Caco-2 (cell line): ENCODE results near the gene DDX5. TPM values are rescaled to one million over a fixed set of nuclear protein-coding genes. Genes with fewer than 3 reads are reported as not detected.
"Not testable (repeated sequence)": the region's sequence is repeated elsewhere in the genome, so short reads cannot be mapped to it uniquely, and the experiment has no call there.

ENCODE experiments used
- BruUV-seq: library from RNA; stranded (reverse); fragments of 400-500 nt; replicated peaks from 2 replicates; lab custom pipeline; 2021; lab: Mats Ljungman, UMichigan
- CTCF ChIA-PET: fragments of 300-600 bp; sonication (Branson Sonifier 250); formaldehyde crosslinking; loops from one replicate; lab custom pipeline; 2022; ENCODE audit warnings: antibody characterized with exemption; lab: Charles Lee
- POLR2A ChIA-PET: fragments of 300-600 bp; sonication (Branson Sonifier 250); formaldehyde crosslinking; loops from one replicate; lab custom pipeline; 2022; ENCODE audit warnings: antibody characterized with exemption; lab: Charles Lee
- DNase-seq, 2 experiments: peaks; one replicate each; pipeline versions ENCODE4 v3.0.0 to v3.0.0-alpha.2; 2020 to 2022
- H3K27me3 ChIP-seq: replicated peaks from 2 replicates; pipeline ENCODE4 v1.6.0; 2011; ENCODE audit warnings: low read length; ENCODE audit not compliant: control insufficient read depth, insufficient read depth
- H3K36me3 ChIP-seq: 2 replicates; pipeline ENCODE4 v1.5.1; 2011; ENCODE audit warnings: low read length; ENCODE audit not compliant: control insufficient read depth, insufficient read depth
- H3K4me1 ChIP-seq: fragments of 250-450 bp; sonication (Bioruptor Pico); 2 replicates; pipeline ENCODE4 v1.5.1; 2020; ENCODE audit warnings: mild to moderate bottlenecking
- H3K4me3 ChIP-seq: 2 replicates; pipeline ENCODE4 v1.5.1; 2011; ENCODE audit warnings: low read depth, mild to moderate bottlenecking, control low read depth, low read length
- H3K9me3 ChIP-seq: fragments of 250-450 bp; sonication (Bioruptor Pico); 2 replicates; pipeline ENCODE4 v1.5.1; 2020; ENCODE audit warnings: mild to moderate bottlenecking, moderate library complexity
- H3K27ac Mint-ChIP-seq: one replicate; pipeline ENCODE4 v1.8.0; 2022; ENCODE audit warnings: mixed read lengths; ENCODE audit not compliant: unreplicated experiment
- H3K27me3 Mint-ChIP-seq: one replicate; pipeline ENCODE4 v1.8.0; 2022; ENCODE audit warnings: mixed read lengths; ENCODE audit not compliant: insufficient read depth, unreplicated experiment
- H3K36me3 Mint-ChIP-seq: one replicate; pipeline ENCODE4 v1.8.0; 2022; ENCODE audit warnings: mild to moderate bottlenecking, mixed read lengths; ENCODE audit not compliant: insufficient read depth, unreplicated experiment
- H3K4me1 Mint-ChIP-seq: one replicate; pipeline ENCODE4 v1.8.0; 2022; ENCODE audit warnings: low read depth, mixed read lengths; ENCODE audit not compliant: unreplicated experiment
- H3K4me3 Mint-ChIP-seq: one replicate; pipeline ENCODE4 v1.8.0; 2022; ENCODE audit warnings: mild to moderate bottlenecking, moderate library complexity, mixed read lengths; ENCODE audit not compliant: unreplicated experiment
- H3K9me3 Mint-ChIP-seq: one replicate; pipeline ENCODE4 v1.8.0; 2022; ENCODE audit warnings: mixed read lengths; ENCODE audit not compliant: unreplicated experiment
- intact Hi-C: fragments of 100-400 bp; cut with micrococcal nuclease; formaldehyde crosslinking; loops from one replicate; pipeline ENCODE4 v1.10.0; 2022; ENCODE audit not compliant: unreplicated experiment
- total RNA-seq: library from RNA; stranded (reverse); gene quantifications from 2 replicates; pipeline ENCODE4 v1.2.3, GENCODE V29; 2022
- TF ChIP-seq, protein P1 (sequence below), 2 experiments: fragments of 200-600 bp in 1 of 2; IDR thresholded peaks; 1 replicate in 1 of 2; 2 replicates in 1 of 2; pipeline versions ENCODE4 v1.5.1 to v1.8.0; 2011 to 2022; ENCODE audit warnings: antibody characterized with exemption in 1 of 2, control low read depth in 1 of 2, inconsistent platforms in 1 of 2, low read depth in 1 of 2, low read length in 1 of 2, mild to moderate bottlenecking in 1 of 2, moderate library complexity in 1 of 2; ENCODE audit not compliant: insufficient read depth in 1 of 2, severe bottlenecking in 1 of 2, unreplicated experiment in 1 of 2

The DDX5 gene
- total RNA-seq, 1 experiment from 2014 or later = 648 TPM

DNA sequence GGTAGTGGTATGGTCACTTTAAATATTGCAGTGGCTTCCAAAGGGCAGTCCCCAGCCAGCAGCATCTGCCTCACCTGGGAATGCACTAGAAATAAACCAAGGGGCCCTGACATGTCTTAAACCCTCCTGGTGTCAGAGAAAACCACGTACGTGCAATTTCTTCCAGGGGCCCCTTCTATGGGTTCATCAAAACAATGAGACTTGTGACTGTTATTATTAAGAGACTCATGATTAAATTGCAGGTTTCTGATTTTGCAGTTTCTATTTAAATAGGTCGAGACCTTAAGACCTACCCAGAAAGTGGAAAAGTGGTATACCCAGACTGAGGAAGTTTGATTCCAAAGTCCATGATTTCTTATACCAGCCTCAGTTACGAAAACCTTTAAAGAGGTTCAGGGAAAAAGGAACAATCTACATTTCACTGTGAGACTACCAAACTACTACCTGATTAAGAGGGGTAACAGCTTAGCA is 8.5 kb downstream of the DDX5 start:
- H3K4me3 ChIP-seq = peak overlapping the region; percentile 55
- peak overlapping the region; percentile 92 for H3K27ac Mint-ChIP-seq
- H3K4me3 Mint-ChIP-seq = peak overlapping the region; percentile 96
- no peak for DNase-seq
- no peaks in the 10 kb centered on the region for H3K27me3 ChIP-seq
- no TSS peak for BruUV-seq
- POLR2A ChIA-PET = interaction anchor here (0.6 to 3.0 kb wide), 3 partner anchors 8 to 215 kb away, joined by 3 to 79 read pairs (median 3); partner anchors contain the start of genes CEP95 and DDX5
- H3K9me3 Mint-ChIP-seq = no peaks in the 10 kb centered on the region
- peaks cover 90% of the 10 kb centered on the region for H3K36me3 Mint-ChIP-seq
- CTCF ChIA-PET = interaction anchor here (0.6 to 1.7 kb wide), 4 partner anchors 9 to 98 kb away, joined by 3 to 10 read pairs (median 6); partner anchors contain the start of genes CEP95 and DDX5
- no peaks in the 10 kb centered on the region for H3K9me3 ChIP-seq
- H3K36me3 ChIP-seq = peaks cover 7% of the 10 kb centered on the region
- TF ChIP-seq, protein P1, sequence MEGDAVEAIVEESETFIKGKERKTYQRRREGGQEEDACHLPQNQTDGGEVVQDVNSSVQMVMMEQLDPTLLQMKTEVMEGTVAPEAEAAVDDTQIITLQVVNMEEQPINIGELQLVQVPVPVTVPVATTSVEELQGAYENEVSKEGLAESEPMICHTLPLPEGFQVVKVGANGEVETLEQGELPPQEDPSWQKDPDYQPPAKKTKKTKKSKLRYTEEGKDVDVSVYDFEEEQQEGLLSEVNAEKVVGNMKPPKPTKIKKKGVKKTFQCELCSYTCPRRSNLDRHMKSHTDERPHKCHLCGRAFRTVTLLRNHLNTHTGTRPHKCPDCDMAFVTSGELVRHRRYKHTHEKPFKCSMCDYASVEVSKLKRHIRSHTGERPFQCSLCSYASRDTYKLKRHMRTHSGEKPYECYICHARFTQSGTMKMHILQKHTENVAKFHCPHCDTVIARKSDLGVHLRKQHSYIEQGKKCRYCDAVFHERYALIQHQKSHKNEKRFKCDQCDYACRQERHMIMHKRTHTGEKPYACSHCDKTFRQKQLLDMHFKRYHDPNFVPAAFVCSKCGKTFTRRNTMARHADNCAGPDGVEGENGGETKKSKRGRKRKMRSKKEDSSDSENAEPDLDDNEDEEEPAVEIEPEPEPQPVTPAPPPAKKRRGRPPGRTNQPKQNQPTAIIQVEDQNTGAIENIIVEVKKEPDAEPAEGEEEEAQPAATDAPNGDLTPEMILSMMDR (IDR thresholded peaks at IDR 0.05; ENCODE audit: insufficient read depth in 1 of 2, low read depth in 1 of 2, low read length in 1 of 2, severe bottlenecking in 1 of 2, unreplicated experiment in 1 of 2) = peak in 1 of 2 experiments; percentile 8
- H3K4me1 Mint-ChIP-seq = peaks cover 58% of the 10 kb centered on the region
- H3K4me1 ChIP-seq = peaks cover 26% of the 10 kb centered on the region
- no peaks in the 10 kb centered on the region for H3K27me3 Mint-ChIP-seq
- intact Hi-C loops = loop anchor here (1.0 to 5.0 kb wide), 4 partner anchors 9 to 190 kb away; partner anchors contain the start of genes CEP95 and DDX5

DNA sequence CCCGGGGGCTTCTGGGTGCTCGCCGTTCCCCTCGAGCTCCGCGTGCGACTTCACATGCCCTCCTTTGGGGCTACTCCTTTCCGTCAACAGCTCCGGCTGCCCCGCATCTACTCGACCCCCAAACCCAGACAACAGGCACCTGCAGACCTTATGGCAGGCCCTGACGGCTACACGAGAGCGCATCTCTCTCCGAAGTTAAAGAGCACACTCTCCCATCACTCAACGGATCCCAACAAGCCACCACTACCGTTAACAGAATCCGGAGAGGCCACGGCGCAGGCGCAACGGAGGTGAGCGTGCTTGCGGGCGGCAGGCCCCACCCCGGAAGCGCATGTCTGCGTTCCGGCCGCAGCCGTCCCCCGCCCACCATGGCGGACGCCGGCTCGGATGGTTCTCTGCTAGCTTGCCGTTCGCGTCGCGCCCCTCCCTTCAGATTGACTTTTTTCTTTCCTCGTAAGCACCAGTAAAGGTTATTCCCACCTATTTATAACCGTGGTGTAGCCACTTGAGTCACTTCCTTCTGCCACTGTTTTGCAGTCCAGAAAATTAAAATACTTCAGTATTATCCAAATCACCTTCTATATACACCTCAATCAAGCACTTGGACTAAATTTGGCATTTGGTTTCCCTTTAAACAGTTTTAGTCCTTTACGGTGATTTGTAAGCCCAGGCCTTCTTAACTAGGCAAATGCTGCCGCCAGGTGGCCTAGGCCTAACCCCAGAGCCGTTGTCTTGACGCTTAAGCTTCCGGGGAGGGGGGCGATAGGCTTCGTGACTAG is 9.1 kb downstream of the DDX5 start, which contains the start of gene POLG2:
TSS of gene POLG2 (minus strand) at position 269 of the 779 bp plus-strand sequence. CDS start at position 183, 86 bp downstream.
- H3K36me3 Mint-ChIP-seq = peaks cover 90% of the 10 kb centered on the region
- peak; percentile 94 to 96 for DNase-seq
- peak within 1 kb of the TSS; percentile 96 for H3K4me3 Mint-ChIP-seq
- intact Hi-C loops = loop anchor here (1.0 to 5.0 kb wide), 4 partner anchors 9 to 190 kb away; partner anchors contain the start of genes CEP95 and DDX5
- peaks cover 7% of the 10 kb centered on the region for H3K36me3 ChIP-seq
- H3K4me3 ChIP-seq = peak within 1 kb of the TSS; percentile 55
- H3K9me3 Mint-ChIP-seq = no peaks in the 10 kb centered on the region
- H3K4me1 Mint-ChIP-seq = peaks cover 51% of the 10 kb centered on the region
- BruUV-seq = TSS peak; percentile 99
- H3K27ac Mint-ChIP-seq = peak within 1 kb of the TSS; percentile 92
- no peaks in the 10 kb centered on the region for H3K9me3 ChIP-seq
- CTCF ChIA-PET = interaction anchor here (0.6 to 1.7 kb wide), 5 partner anchors 9 to 152 kb away, joined by 3 to 10 read pairs (median 3); partner anchors contain the start of genes CEP95 and DDX5
- TF ChIP-seq, protein P1 (IDR thresholded peaks at IDR 0.05; ENCODE audit: insufficient read depth in 1 of 2, low read depth in 1 of 2, low read length in 1 of 2, severe bottlenecking in 1 of 2, unreplicated experiment in 1 of 2) = peak; percentile 70 to 71
- H3K27me3 ChIP-seq = no peaks in the 10 kb centered on the region
- POLR2A ChIA-PET = interaction anchor here (0.5 to 3.0 kb wide), 8 partner anchors 9 to 352 kb away, joined by 3 to 79 read pairs (median 4); partner anchors contain the start of genes CEP95 and DDX5
- peaks cover 26% of the 10 kb centered on the region for H3K4me1 ChIP-seq
- H3K27me3 Mint-ChIP-seq = no peaks in the 10 kb centered on the region

DNA sequence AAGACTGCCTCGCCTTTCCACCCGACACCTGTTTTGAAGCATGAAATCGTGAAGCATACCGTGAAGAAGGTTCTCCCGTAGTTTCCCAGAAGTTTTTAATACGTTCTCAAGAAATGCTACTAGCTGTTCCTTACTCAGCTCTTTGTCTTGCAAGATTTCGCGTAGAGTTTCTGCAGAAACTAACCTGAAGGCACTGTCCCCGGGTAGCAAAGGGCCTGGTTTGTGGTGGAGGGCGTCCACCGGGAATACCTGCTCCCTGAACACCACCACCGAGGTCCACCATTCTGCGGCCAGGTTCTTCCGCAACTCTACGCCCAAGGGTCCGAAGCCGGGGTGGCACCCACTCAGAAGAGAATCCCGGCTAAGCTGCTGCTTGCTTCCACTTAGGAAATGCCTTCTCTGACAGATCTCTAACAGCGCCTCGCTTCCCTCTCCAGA is 9.7 kb downstream of the DDX5 start:
- TF ChIP-seq, protein P1 (IDR thresholded peaks at IDR 0.05; ENCODE audit: insufficient read depth in 1 of 2, low read depth in 1 of 2, low read length in 1 of 2, severe bottlenecking in 1 of 2, unreplicated experiment in 1 of 2) = no peak
- DNase-seq = no peak
- Histone ChIP-seq H3K36me3 (peaks cover 10% of the 10 kb centered on the region), H3K4me3 (peak overlapping the region; percentile 55), H3K4me1 (peaks cover 26% of the 10 kb centered on the region), H3K27me3 (no peaks in the 10 kb centered on the region), H3K9me3 (no peaks in the 10 kb centered on the region)
- peaks cover 90% of the 10 kb centered on the region for H3K36me3 Mint-ChIP-seq
- intact Hi-C loops = loop anchor here (2.0 to 5.0 kb wide), 2 partner anchors 76 to 189 kb away; no protein-coding TSS in a partner anchor
- BruUV-seq = no TSS peak
- CTCF ChIA-PET = interaction anchor here (1.0 to 1.7 kb wide), 4 partner anchors 10 to 153 kb away, joined by 3 to 10 read pairs (median 6); partner anchors contain the start of genes CEP95 and DDX5
- POLR2A ChIA-PET = interaction anchor here (0.5 to 3.0 kb wide), 6 partner anchors 10 to 351 kb away, joined by 3 to 79 read pairs (median 4); partner anchors contain the start of genes CEP95 and DDX5
- no peaks in the 10 kb centered on the region for H3K9me3 Mint-ChIP-seq
- peak overlapping the region; percentile 96 for H3K4me3 Mint-ChIP-seq
- peaks cover 45% of the 10 kb centered on the region for H3K4me1 Mint-ChIP-seq
- peak overlapping the region; percentile 92 for H3K27ac Mint-ChIP-seq
- H3K27me3 Mint-ChIP-seq = no peaks in the 10 kb centered on the region

GRCh38 chr17:64495300-64495699 is 10.8 kb downstream of the DDX5 start:
- intact Hi-C loops = loop anchor here (5.0 kb wide), 1 partner anchor 188 kb away; no protein-coding TSS in a partner anchor
- H3K9me3 ChIP-seq, BruUV-seq, H3K9me3 Mint-ChIP-seq, DNase-seq, H3K36me3 ChIP-seq, H3K4me3 ChIP-seq, H3K27me3 ChIP-seq, H3K27ac Mint-ChIP-seq, H3K27me3 Mint-ChIP-seq, POLR2A ChIA-PET: not testable (repeated sequence)
- peaks cover 25% of the 10 kb centered on the region for H3K4me1 ChIP-seq
- Mint-ChIP-seq H3K36me3 (peaks cover 88% of the 10 kb centered on the region), H3K4me1 (peaks cover 40% of the 10 kb centered on the region), H3K4me3 (peak overlapping the region; percentile 48)
- CTCF ChIA-PET = interaction anchor here (0.7 to 1.3 kb wide), 2 partner anchors 34 to 154 kb away, joined by 3 read pairs; no protein-coding TSS in a partner anchor
